H1 (cell line): Measurements from ENCODE around the gene IGFALS. TPM values are rescaled to one million over a fixed set of nuclear protein-coding genes. Genes with fewer than 3 reads are reported as not detected.

Experiments
- ASH2L ChIP-seq: fragments of 200-600, 300-600 bp; sonication (generic); IDR thresholded peaks from one replicate; pipeline ENCODE4 v1.7.1; 2017; ENCODE audit warnings: low read length
- BACH1 ChIP-seq: IDR thresholded peaks from 2 replicates; pipeline ENCODE4 v1.6.1; 2012; ENCODE audit warnings: low read length, improper control_type of control experiment
- BCL11A ChIP-seq, 2 experiments: IDR thresholded peaks; one replicate each; pipeline ENCODE4 v1.6.1; 2011; ENCODE audit warnings: low read depth in 2 of 2, low read length in 2 of 2, mild to moderate bottlenecking in 2 of 2
- BRCA1 ChIP-seq: IDR thresholded peaks from 2 replicates; pipeline ENCODE4 v1.6.1; 2012; ENCODE audit warnings: low read depth, low read length, improper control_type of control experiment
- CHD7 ChIP-seq: fragments of 300-600 bp; sonication (generic); IDR thresholded peaks from 2 replicates; pipeline ENCODE4 v1.7.1; 2012; ENCODE audit warnings: low read length, moderate library complexity, mild to moderate bottlenecking, inconsistent platforms; ENCODE audit not compliant: insufficient replicate concordance
- POLR2AphosphoS5 ChIP-seq: IDR thresholded peaks from 2 replicates; pipeline ENCODE4 v1.6.1; 2011; ENCODE audit warnings: low read depth, low read length
- POU5F1 ChIP-seq: IDR thresholded peaks from 2 replicates; pipeline ENCODE4 v1.6.1; 2011; ENCODE audit warnings: low read depth, mild to moderate bottlenecking, low read length, moderate library complexity
- RBBP5 ChIP-seq: IDR thresholded peaks from 2 replicates; pipeline ENCODE4 v1.7.1; 2012; ENCODE audit warnings: low read depth, mild to moderate bottlenecking, inconsistent platforms, low read length, moderate library complexity, borderline replicate concordance
- RNF2 ChIP-seq: fragments of 200-900, 300-1000 bp; sonication (generic); IDR thresholded peaks from 2 replicates; pipeline ENCODE4 v1.7.1; 2016; ENCODE audit warnings: borderline replicate concordance, low read depth, mild to moderate bottlenecking, antibody characterized with exemption, low read length; ENCODE audit not compliant: poor library complexity, severe bottlenecking; ENCODE audit errors: missing control alignments
- SIN3A ChIP-seq, 2 experiments: IDR thresholded peaks in 1 of 2; conservative IDR thresholded peaks in 1 of 2; 2 replicates each; pipeline ENCODE4 v1.6.1; 2011 to 2012; ENCODE audit warnings: low read length in 2 of 2, improper control_type of control experiment in 1 of 2, low read depth in 1 of 2, mild to moderate bottlenecking in 1 of 2
- SRF ChIP-seq: IDR thresholded peaks from 2 replicates; pipeline ENCODE4 v1.6.1; 2011; ENCODE audit warnings: mild to moderate bottlenecking, low read depth, low read length, moderate library complexity
- polyA plus RNA-seq, 7 experiments: library from polyadenylated mRNA; depleted of rRNA in 3 of 7; stranded (reverse) in 5 of 7; unstranded in 2 of 7; fragments of >200 nt in 5 of 7; fragments of 200-250 nt in 2 of 7; gene quantifications; 1 replicate in 5 of 7; 2 replicates in 1 of 7; 4 replicates in 1 of 7; pipeline versions ENCODE4 v1.2.1 to v1.2.3, GENCODE V29; 2011 to 2013; ENCODE audit warnings: missing spikeins in 2 of 7, mixed read lengths in 2 of 7
- total RNA-seq: library from RNA; stranded (reverse); fragmentation: NEBNext Ultra II Directional; extraction: Animal tissue kit (Norgen Biotek cat#: 25700); gene quantifications from 2 replicates; pipeline ENCODE4 v1.2.1, GENCODE V29; 2021

The IGFALS gene
- total and polyA plus RNA-seq, 2 of the 8 experiments (the other 6 are each of a cell fraction or from before 2014, with no cell fraction given): not detected

GRCh38 chr16:1762196-1762878, 31.2 kb downstream of the IGFALS start (continued):
- TF ChIP-seq CHD7 (no peak), SRF (no peak), POLR2AphosphoS5 (no peak), BACH1 (no peak), BRCA1 (no peak), BCL11A (IDR thresholded peaks at IDR 0.05; ENCODE audit: low read depth in 2 of 2, low read length in 2 of 2) (no peak), POU5F1 (no peak), SIN3A (conservative IDR thresholded peaks at IDR 0.05 in 1 of 2, IDR thresholded peaks at IDR 0.05 in 1 of 2; ENCODE audit: low read depth in 1 of 2, low read length in 2 of 2) (no peak), RNF2 (no peak), ASH2L (no peak), RBBP5 (no peak)
